Neural progenitor cell (in vitro differentiated cells): ENCODE results near the gene NUP107. TPM values are rescaled to one million over a fixed set of nuclear protein-coding genes. Genes with fewer than 3 reads are reported as not detected.

Experiments used
- DNase-seq: peaks from one replicate; pipeline ENCODE4 v3.0.0-alpha.2; 2016; ENCODE audit warnings: low spot score
- H2AFZ ChIP-seq: fragments of 200-600 bp; sonication (generic); replicated peaks from 2 replicates; pipeline ENCODE4 v1.6.1; 2016; ENCODE audit warnings: antibody characterized with exemption
- H3F3A ChIP-seq: fragments of 200-600 bp; sonication (generic); 2 replicates; pipeline ENCODE4 v1.6.1; 2016; ENCODE audit warnings: antibody characterized with exemption, low read depth
- H3K27ac ChIP-seq: fragments of 200-600 bp; sonication (generic); 2 replicates; pipeline ENCODE4 v1.5.1; 2016; ENCODE audit warnings: mild to moderate bottlenecking
- H3K27me3 ChIP-seq: fragments of 200-600 bp; sonication (generic); 2 replicates; pipeline ENCODE4 v1.6.1; 2016; ENCODE audit warnings: mild to moderate bottlenecking, moderate library complexity
- H3K36me3 ChIP-seq: fragments of 200-600 bp; sonication (generic); 2 replicates; pipeline ENCODE4 v1.5.1; 2016
- H3K4me1 ChIP-seq: fragments of 200-600 bp; sonication (generic); 2 replicates; pipeline ENCODE4 v1.6.1; 2016; ENCODE audit warnings: mixed run types
- H3K4me2 ChIP-seq: fragments of 200-600 bp; sonication (generic); 2 replicates; pipeline ENCODE4 v1.6.1; 2016
- H3K4me3 ChIP-seq: fragments of 200-600 bp; sonication (generic); 2 replicates; pipeline ENCODE4 v1.5.1; 2016
- H3K79me2 ChIP-seq: fragments of 200-600 bp; sonication (generic); 2 replicates; pipeline ENCODE4 v1.6.1; 2016; ENCODE audit warnings: low read depth
- H3K9ac ChIP-seq: fragments of 200-600 bp; sonication (generic); 2 replicates; pipeline ENCODE4 v1.6.1; 2016
- H3K9me3 ChIP-seq: fragments of 200-600 bp; sonication (generic); 2 replicates; pipeline ENCODE4 v1.5.1; 2016; ENCODE audit warnings: low read depth
- H4K20me1 ChIP-seq: fragments of 200-600 bp; sonication (generic); 2 replicates; pipeline ENCODE4 v1.6.1; 2016; ENCODE audit warnings: low read depth
- H3K27ac Mint-ChIP-seq: 3 replicates; pipeline ENCODE4 v1.8.0; 2021; ENCODE audit warnings: mixed read lengths
- H3K27me3 Mint-ChIP-seq: 2 replicates; pipeline ENCODE4 v1.8.0; 2022; ENCODE audit warnings: low read depth, mild to moderate bottlenecking, inconsistent platforms, moderate library complexity, mixed read lengths; ENCODE audit not compliant: insufficient read depth
- H3K36me3 Mint-ChIP-seq: 3 replicates; pipeline ENCODE4 v1.8.0; 2021; ENCODE audit warnings: mixed read lengths
- H3K4me1 Mint-ChIP-seq: 3 replicates; pipeline ENCODE4 v1.8.0; 2021; ENCODE audit warnings: mixed read lengths
- H3K4me3 Mint-ChIP-seq: 3 replicates; pipeline ENCODE4 v1.8.0; 2021; ENCODE audit warnings: mild to moderate bottlenecking, moderate library complexity, mixed read lengths
- H3K9me3 Mint-ChIP-seq: 3 replicates; pipeline ENCODE4 v1.8.0; 2020; ENCODE audit warnings: mixed read lengths
- CTCF ChIP-seq: fragments of 200-600 bp; sonication (generic); IDR thresholded peaks from 2 replicates; pipeline ENCODE4 v1.5.1; 2017; ENCODE audit warnings: antibody characterized with exemption, mild to moderate bottlenecking
- EZH2 ChIP-seq: fragments of 200-600 bp; sonication (generic); IDR thresholded peaks from 2 replicates; pipeline ENCODE4 v1.6.1; 2017; ENCODE audit warnings: antibody characterized with exemption, mild to moderate bottlenecking, moderate library complexity
- EZH2phosphoT487 ChIP-seq: fragments of 200-600 bp; sonication (generic); IDR thresholded peaks from 2 replicates; pipeline ENCODE4 v1.6.1; 2017; ENCODE audit warnings: antibody characterized with exemption
- total RNA-seq: library from RNA; depleted of rRNA; stranded (reverse); fragments of >200 nt; gene quantifications from 2 replicates; pipeline ENCODE4 v1.2.3, GENCODE V29; 2015; ENCODE audit warnings: low replicate concordance

The NUP107 gene
- total RNA-seq, 1 donor from 2014 or later: 231 TPM

DNA sequence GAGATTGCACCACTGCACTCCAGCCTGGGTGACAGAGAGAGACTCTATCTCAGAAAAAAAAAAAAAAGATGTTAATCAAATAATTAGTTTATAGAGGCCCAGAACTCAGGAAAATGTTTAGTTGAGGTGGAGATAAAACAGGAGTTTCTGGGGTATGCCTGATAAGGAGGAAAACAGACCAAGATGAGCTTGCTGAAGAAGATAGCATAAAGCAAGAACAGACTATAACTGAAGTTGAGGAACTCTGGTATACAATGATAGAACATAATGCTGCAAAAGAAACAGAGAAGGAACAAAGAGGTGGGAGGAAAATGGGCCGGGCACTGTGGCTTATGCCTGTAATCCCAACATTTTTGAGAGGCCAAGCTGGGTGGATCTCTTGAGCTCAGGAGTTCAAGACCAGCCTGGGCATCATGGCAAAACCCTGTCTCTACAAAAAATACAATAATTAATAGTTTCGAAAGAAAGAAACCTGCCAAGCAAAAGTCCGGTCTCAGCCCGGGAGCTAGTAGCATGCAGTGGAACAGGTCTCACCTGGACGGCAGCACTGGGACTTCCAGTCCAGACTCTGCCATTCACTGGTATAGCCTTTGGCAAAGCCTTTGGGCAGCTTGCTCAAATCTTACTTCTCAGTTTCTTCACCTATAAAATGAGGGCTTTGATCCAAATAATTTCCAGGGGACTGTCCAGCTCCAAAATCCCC is 84.6 kb downstream of the NUP107 start:
- TF ChIP-seq EZH2phosphoT487 (no peak), CTCF (no peak), EZH2 (no peak)
- no peak overlapping the region for H3K4me2 ChIP-seq
- H3K4me3 ChIP-seq: no peak overlapping the region
- no peak overlapping the region for H2AFZ ChIP-seq
- no peaks in the 10 kb centered on the region for H3K79me2 ChIP-seq
- Mint-ChIP-seq H3K4me3 (no peak overlapping the region), H3K36me3 (peaks cover 2% of the 10 kb centered on the region), H3K27me3 (peaks cover 2% of the 10 kb centered on the region), H3K27ac (no peak overlapping the region), H3K9me3 (no peaks in the 10 kb centered on the region), H3K4me1 (no peaks in the 10 kb centered on the region)
- no peak overlapping the region for H3K9ac ChIP-seq
- H3K36me3 ChIP-seq: no peaks in the 10 kb centered on the region
- no peak overlapping the region for H3K27ac ChIP-seq
- H3K27me3 ChIP-seq: no peaks in the 10 kb centered on the region
- H4K20me1 ChIP-seq: no peaks in the 10 kb centered on the region
- H3K4me1 ChIP-seq: no peaks in the 10 kb centered on the region
- no peaks in the 10 kb centered on the region for H3F3A ChIP-seq
- no peak for DNase-seq
- no peaks in the 10 kb centered on the region for H3K9me3 ChIP-seq

DNA sequence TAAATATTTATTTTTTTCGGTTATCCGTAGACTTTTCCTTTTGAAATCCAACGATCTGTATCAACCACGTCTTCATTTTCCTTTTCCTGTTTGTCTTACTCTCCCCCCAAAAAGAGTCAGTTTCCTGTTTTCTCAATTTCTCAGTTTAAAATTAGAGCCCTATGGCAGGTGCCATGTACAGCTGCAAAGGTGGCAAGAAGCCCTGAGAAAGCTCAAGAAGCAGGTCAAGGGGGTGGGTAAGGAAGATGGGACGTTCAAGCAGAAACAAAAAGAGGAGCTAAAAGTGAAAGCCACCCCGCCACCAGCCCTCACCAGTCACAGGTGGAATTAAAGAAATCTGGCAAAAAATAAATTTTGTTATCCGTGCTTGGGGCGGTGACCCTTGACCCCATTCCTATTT is 85.9 kb downstream of the NUP107 start:
- no peak overlapping the region for H3K27ac ChIP-seq
- peaks cover 2% of the 10 kb centered on the region for H3K4me1 Mint-ChIP-seq
- H3K9me3 ChIP-seq: no peaks in the 10 kb centered on the region
- H3K4me3 Mint-ChIP-seq: no peak overlapping the region
- H3F3A ChIP-seq: no peaks in the 10 kb centered on the region
- H3K27ac Mint-ChIP-seq: no peak overlapping the region
- no peak overlapping the region for H3K4me3 ChIP-seq
- no peak overlapping the region for H3K9ac ChIP-seq
- H3K36me3 ChIP-seq: no peaks in the 10 kb centered on the region
- H3K36me3 Mint-ChIP-seq: no peaks in the 10 kb centered on the region
- TF ChIP-seq EZH2phosphoT487 (no peak), CTCF (no peak), EZH2 (no peak)
- no peaks in the 10 kb centered on the region for H3K27me3 ChIP-seq
- no peaks in the 10 kb centered on the region for H3K9me3 Mint-ChIP-seq
- no peaks in the 10 kb centered on the region for H3K79me2 ChIP-seq
- DNase-seq: no peak
- no peak overlapping the region for H3K4me2 ChIP-seq
- H4K20me1 ChIP-seq: no peaks in the 10 kb centered on the region
- peaks cover 2% of the 10 kb centered on the region for H3K27me3 Mint-ChIP-seq
- H3K4me1 ChIP-seq: no peaks in the 10 kb centered on the region
- H2AFZ ChIP-seq: no peak overlapping the region

- no peak overlapping the region for H3K4me2 ChIP-seq
- no peak overlapping the region for H3K4me3 ChIP-seq
- TF ChIP-seq CTCF (no peak), EZH2phosphoT487 (no peak), EZH2 (no peak)
- Mint-ChIP-seq H3K4me1 (peaks cover 2% of the 10 kb centered on the region), H3K4me3 (no peak overlapping the region), H3K36me3 (no peaks in the 10 kb centered on the region), H3K27ac (peak overlapping the region; percentile 72), H3K27me3 (no peaks in the 10 kb centered on the region), H3K9me3 (no peaks in the 10 kb centered on the region)
- no peaks in the 10 kb centered on the region for H3K4me1 ChIP-seq
- no peak overlapping the region for H3K27ac ChIP-seq
- no peak overlapping the region for H2AFZ ChIP-seq
- no peak overlapping the region for H3K9ac ChIP-seq
- no peaks in the 10 kb centered on the region for H3K79me2 ChIP-seq
- no peaks in the 10 kb centered on the region for H3K9me3 ChIP-seq
- H3K27me3 ChIP-seq: no peaks in the 10 kb centered on the region
- H3F3A ChIP-seq: no peaks in the 10 kb centered on the region
- H3K36me3 ChIP-seq: no peaks in the 10 kb centered on the region
- DNase-seq: no peak
- H4K20me1 ChIP-seq: no peaks in the 10 kb centered on the region
Measured at GRCh38 chr12:68773582-68773981, 86.8 kb downstream of the NUP107 start.
